ENCODE measurements around the gene HNMT.

The HNMT gene

GRCh38 chr2:138061961-138062360, 97.7 kb downstream of the HNMT start:
- no peak for DNase-seq

GRCh38 chr2:138063181-138063580, 98.9 kb downstream of the HNMT start:
- DNase-seq, result no peak

All from activated gamma-delta T cell treated with Interleukin-2 at 50 U/mL for 16 hours (primary cell).